GM18867 (cell line): ENCODE measurements around the gene FAM83B.
"Not testable (repeated sequence)": the region's sequence is repeated elsewhere in the genome, so short reads cannot be mapped to it uniquely, and the experiment has no call there.

Experiments used
- ATAC-seq: cut with Tn5 transposase; IDR thresholded peaks from one replicate; pipeline ENCODE4 v1.9.1; 2021; ENCODE audit warnings: mild to moderate bottlenecking, moderate library complexity; ENCODE audit not compliant: unreplicated experiment

Gene FAM83B

DNA sequence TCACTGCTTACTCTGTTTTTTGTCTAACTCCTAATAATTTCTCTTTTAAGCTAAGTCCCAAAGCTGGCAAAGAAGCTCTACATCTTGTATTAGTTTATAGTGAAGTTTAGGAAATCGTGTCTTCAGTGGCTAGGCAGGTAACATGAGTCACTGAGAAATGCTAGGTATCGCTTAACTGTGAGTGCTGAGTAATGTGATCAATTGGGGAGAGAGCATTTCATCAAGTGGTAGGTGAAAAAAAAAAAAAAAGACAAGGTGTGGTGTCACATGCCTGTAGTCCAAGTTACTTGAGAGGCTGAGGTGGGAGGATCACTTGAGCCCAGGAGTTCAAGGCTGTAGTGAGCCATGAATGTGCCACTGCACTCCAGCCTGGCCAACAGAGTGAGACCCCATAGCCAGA lies 125.3 kb downstream of the FAM83B start:
- no peak for ATAC-seq

DNA sequence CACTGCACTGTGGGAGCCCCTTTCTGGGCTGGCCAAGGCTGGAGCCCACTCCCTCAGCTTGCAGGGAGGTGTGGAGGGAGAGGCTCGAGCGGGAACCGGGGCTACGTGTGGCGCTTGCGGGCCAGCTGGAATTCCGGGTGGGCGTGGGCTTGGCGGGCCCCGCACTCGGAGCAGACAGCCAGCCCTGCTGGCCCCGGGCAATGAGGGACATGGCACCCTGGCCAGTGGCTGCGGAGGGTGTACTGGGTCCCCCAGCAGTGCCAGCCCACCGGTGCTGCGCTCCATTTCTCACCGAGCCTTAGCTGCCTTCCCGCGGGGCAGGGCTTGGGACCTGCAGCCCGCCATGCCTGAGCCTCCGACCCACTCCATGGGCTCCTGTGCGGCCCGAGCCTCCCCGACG lies 132.6 kb downstream of the FAM83B start:
- not testable (repeated sequence) for ATAC-seq

DNA sequence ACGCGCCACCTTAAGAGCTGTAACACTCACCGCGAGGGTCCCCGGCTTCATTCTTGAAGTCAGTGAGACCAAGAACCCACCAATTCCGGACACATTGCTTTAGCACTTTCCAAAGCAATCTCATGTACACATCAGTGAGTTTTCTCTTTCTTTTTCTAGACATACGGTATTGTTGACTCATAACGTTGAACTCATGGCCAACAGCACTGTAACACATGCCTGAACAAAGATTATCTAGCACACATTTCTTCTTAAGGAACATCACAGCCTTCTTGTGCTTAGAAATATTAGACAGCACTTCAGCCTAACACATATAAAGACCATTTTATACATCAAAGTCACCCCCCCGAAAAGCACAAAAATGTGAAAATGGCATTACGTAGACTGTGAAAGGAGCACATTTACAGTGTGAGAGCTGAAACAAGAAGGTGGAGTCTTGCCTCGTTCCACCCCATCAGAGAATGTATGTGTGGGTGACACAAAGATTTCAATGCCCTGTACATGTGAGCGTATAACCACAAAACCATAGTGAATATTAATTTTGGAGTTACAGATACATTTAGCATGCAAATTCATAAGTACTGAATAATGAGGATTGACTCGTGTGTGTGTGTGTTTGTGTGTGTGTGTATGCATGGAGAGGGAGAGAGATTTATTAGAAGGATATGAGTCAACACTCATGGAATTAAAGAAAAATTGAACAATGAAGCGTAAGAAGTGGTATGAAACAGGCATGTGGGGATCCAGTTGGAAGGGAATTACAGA lies 134.1 kb downstream of the FAM83B start:
- ATAC-seq = no peak

DNA sequence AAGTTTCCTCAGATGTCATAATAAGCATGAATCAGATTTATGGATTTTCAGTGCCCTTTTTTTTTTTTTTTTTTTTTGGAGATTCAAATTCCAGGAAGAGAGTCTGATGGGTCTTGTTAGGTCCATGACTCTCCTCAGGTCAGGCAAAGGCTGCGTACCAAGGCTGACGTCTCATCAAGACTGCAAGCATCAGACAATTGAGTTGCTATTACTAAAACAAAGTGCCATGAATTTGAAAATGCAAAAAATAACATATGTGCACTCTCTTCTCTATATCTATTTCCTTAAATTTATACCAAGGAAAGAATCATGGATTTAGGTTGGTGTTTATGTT lies 134.7 kb downstream of the FAM83B start:
- ATAC-seq = no peak

DNA sequence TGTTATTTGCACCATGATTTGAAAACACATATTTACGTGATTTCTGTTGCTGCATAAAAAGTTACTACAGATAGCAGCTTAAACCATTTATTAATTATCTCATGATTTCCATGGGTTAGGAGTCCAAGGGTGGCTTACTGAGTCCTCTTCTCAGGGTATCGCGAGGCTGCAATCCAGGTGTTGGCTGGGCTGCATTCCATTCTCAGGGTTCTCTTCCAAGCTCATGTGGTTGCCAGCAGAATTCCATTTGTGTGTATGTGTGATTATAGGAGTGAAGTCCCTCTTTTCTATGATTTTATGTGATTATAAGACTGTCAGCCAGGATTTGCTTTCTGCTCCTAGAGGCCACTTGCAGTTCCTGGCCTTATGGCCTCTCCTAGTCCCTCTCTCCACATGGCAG lies 135.1 kb downstream of the FAM83B start:
- no peak for ATAC-seq

DNA sequence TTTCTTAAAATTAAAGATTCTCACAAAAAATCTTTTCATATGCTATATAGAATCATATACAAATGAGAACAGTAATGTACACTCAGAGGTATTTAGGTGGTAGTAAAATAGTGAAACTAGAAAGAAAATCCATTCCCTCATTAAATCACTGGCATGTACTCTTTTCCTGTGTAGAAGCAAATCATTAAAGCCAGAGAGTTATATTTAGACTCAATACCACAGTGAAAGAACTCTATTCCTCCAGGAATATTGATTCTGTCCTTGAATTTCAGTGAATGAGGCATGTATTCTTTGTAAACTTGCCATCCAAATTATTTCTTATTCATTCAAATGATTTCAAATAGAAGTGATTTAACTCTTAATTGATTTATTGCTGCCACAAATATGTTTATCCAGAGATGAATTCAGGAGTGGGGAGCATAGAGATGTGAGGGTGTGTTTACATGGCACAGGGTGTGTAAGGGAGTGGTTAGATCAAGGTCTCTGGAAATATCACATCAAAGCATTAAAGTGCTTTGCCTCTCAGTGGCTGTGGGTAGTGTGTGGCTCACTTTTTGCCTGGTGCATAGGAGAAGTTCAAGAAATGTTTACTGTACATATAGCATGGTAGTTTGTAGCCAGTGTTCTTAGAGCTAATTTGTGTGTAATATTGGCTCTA lies 141.2 kb downstream of the FAM83B start:
- ATAC-seq = no peak

DNA sequence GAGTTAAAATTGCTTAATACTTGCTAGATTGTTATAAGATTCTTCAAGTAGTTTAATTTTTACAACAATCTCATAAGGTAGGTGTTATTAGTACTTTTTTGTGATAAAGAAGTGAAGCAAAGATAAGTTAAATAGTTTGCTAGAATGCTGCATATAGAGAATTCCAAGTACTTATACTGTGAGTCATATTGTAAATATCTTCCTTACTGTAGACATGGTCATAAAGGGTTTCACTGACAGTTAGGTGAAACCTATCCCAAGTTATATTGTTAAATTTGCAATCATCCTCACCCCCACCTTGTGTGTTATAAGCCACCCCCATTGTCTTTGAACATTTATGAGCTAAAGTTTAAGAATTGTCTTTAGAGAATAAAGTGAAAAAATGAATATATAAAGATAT lies 142.0 kb downstream of the FAM83B start:
- no peak for ATAC-seq

DNA sequence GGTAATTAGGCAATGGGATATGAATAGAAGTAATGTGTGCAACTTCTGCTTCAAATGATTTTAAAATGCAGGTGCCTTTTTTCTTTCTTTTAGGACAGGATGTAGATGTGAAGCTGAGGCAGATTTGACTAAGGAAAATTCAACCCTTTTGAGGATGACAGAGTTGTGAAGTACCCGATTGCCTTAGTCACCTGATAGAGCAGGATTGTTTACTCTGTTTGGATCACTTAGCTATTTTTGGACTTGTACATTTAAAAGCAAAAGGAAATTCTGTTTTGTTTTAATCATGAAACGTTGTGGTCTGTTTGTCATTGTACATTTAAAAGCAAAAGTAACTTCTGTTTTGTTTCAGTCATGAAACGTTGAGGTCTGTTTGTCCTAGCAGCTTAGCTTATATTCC lies 143.4 kb downstream of the FAM83B start:
- no peak for ATAC-seq
